Measurements from ENCODE around the gene DAAM2. TPM values are rescaled to one million over a fixed set of nuclear protein-coding genes. Genes with fewer than 3 reads are reported as not detected.

The DAAM2 gene
- total and polyA plus RNA-seq, 2 of the 8 experiments (the other 6 are each of a cell fraction or from before 2014, with no cell fraction given) = 1.5 to 2.9 TPM

- Histone ChIP-seq H3K4me2 (ENCODE audit: insufficient read depth in 1 of 2, low read depth in 2 of 2, low read length in 2 of 2) (no peak overlapping the region), H3K4ac (replicated peaks; ENCODE audit: insufficient read length, low read depth, low read length) (no peak overlapping the region), H2BK20ac (ENCODE audit: low read length) (no peak overlapping the region), H3K9ac (replicated peaks in 1 of 4; ENCODE audit: extremely low read depth in 1 of 4, low read depth in 3 of 4, low read length in 3 of 4) (no peak overlapping the region), H4K8ac (ENCODE audit: extremely low read depth, insufficient read depth, low read length) (no peak overlapping the region), H2BK5ac (ENCODE audit: low read depth, low read length) (no peak overlapping the region), H3K9me3 (ENCODE audit: insufficient read depth in 2 of 2, low read depth in 1 of 2, low read length in 1 of 2) (no peaks in the 10 kb centered on the region), H2BK120ac (replicated peaks; ENCODE audit: low read depth, low read length) (no peak overlapping the region), H3K23ac (ENCODE audit: insufficient read length) (no peak overlapping the region), H3K27ac (ENCODE audit: low read depth, low read length) (no peak overlapping the region), H3K14ac (ENCODE audit: insufficient read length) (no peak overlapping the region), H2AK5ac (ENCODE audit: low read depth, low read length) (no peak overlapping the region), H3K18ac (ENCODE audit: extremely low read depth, low read length) (no peak overlapping the region), H3K79me1 (ENCODE audit: low read depth, low read length) (no peaks in the 10 kb centered on the region), H3K36me3 (ENCODE audit: control insufficient read depth in 2 of 4, insufficient read depth in 4 of 4, low read length in 3 of 4) (no peaks in the 10 kb centered on the region), H2AFZ (ENCODE audit: low read length) (no peak overlapping the region), H3K79me2 (ENCODE audit: control insufficient read depth in 1 of 2, insufficient read depth in 2 of 2, low read length in 2 of 2) (no peaks in the 10 kb centered on the region), H3K4me1 (replicated peaks in 1 of 4; ENCODE audit: control insufficient read depth in 3 of 4, insufficient read depth in 4 of 4, low read length in 3 of 4) (peaks cover 0 to 4% (median 1%) of the 10 kb centered on the region in 4 experiments; a peak in 2 of 7 replicates), H3K4me3 (ENCODE audit: extremely low read depth in 1 of 4, insufficient read depth in 2 of 4, low read depth in 3 of 4, low read length in 4 of 4) (no peak overlapping the region), H3K56ac (replicated peaks; ENCODE audit: insufficient read length, low read depth, low read length) (no peak overlapping the region), H3K27me3 (replicated peaks in 1 of 4; ENCODE audit: control insufficient read depth in 3 of 4, extremely low read depth in 1 of 4, insufficient read depth in 3 of 4, low read length in 3 of 4) (no peaks in the 10 kb centered on the region), H4K5ac (ENCODE audit: insufficient read length, low read depth, low read length) (no peak overlapping the region), H4K91ac (replicated peaks; ENCODE audit: insufficient read length, low read length) (no peak overlapping the region), H3K23me2 (ENCODE audit: low read depth, low read length) (no peaks in the 10 kb centered on the region), H2BK12ac (ENCODE audit: low read depth, low read length) (no peak overlapping the region), H4K20me1 (replicated peaks in 1 of 2; ENCODE audit: control insufficient read depth in 1 of 2, insufficient read depth in 2 of 2, low read length in 2 of 2) (no peaks in the 10 kb centered on the region), H2BK15ac (ENCODE audit: low read length) (no peak overlapping the region; the same call in 1 of the 2 replicates)
- no peak for DNase-seq (ENCODE audit: low read depth in 1 of 2, low spot score in 2 of 2)
- 83% methylated on average over 2 of the region's 2 CpGs; no CpG with 5 or more reads in 1 of the 2 experiments for WGBS, 2 experiments (ENCODE audit: extremely low coverage in 1 of 2, insufficient coverage in 1 of 2, insufficient read length in 1 of 2, insufficient replicate concordance in 2 of 2, low coverage in 1 of 2, low lambda C conversion rate in 2 of 2, missing lambda C conversion rate in 1 of 2)
- POLR2A ChIA-PET (ENCODE audit: partially characterized antibody) = no interaction called here
- FAIRE-seq = no peak
- CTCF ChIA-PET (ENCODE audit: partially characterized antibody) = interaction anchor here (0.9 to 1.0 kb wide), 3 partner anchors 9 to 699 kb away, joined by 3 to 6 read pairs (median 4); no protein-coding TSS in a partner anchor
- no peak for TF ChIP-seq SIN3A (conservative IDR thresholded peaks at IDR 0.05 in 1 of 2, IDR thresholded peaks at IDR 0.05 in 1 of 2; ENCODE audit: low read depth in 1 of 2, low read length in 2 of 2)
- TF ChIP-seq RNF2 (IDR thresholded peaks at IDR 0.05; ENCODE audit: borderline replicate concordance, low read depth, low read length, missing control alignments, poor library complexity, severe bottlenecking) = no peak
- no peak for TF ChIP-seq ATF2 (IDR thresholded peaks at IDR 0.05; ENCODE audit: low read length)
- TF ChIP-seq SP2 (IDR thresholded peaks at IDR 0.05; ENCODE audit: low read length) = no peak
- TF ChIP-seq EGR1 (IDR thresholded peaks at IDR 0.05; ENCODE audit: borderline replicate concordance, low read depth, low read length) = no peak
- TF ChIP-seq CTBP2 (IDR thresholded peaks at IDR 0.05; ENCODE audit: borderline replicate concordance, insufficient read depth, insufficient read length, low read length) = no peak
- TF ChIP-seq HDAC6 (IDR thresholded peaks at IDR 0.05; ENCODE audit: low read depth, low read length) = no peak
- TF ChIP-seq SAP30 (IDR thresholded peaks at IDR 0.05; ENCODE audit: insufficient read depth, insufficient replicate concordance, low read length) = no peak
- TF ChIP-seq POU5F1 (IDR thresholded peaks at IDR 0.05; ENCODE audit: low read depth, low read length) = no peak
- no peak for TF ChIP-seq MAFK (IDR thresholded peaks at IDR 0.05; ENCODE audit: low read depth, low read length)
- no peak for TF ChIP-seq BCL11A (IDR thresholded peaks at IDR 0.05; ENCODE audit: low read depth in 2 of 2, low read length in 2 of 2)
- TF ChIP-seq JUN (IDR thresholded peaks at IDR 0.05; ENCODE audit: low read depth, low read length) = no peak
Measured at GRCh38 chr6:39859025-39859424, 66.8 kb downstream of the DAAM2 start.
